HG03039 (cell line): ENCODE results near the gene ARHGAP31.
"Not testable (repeated sequence)": the region's sequence is repeated elsewhere in the genome, so short reads cannot be mapped to it uniquely, and the experiment has no call there.

Experiments
- ATAC-seq: cut with Tn5 transposase; IDR thresholded peaks from one replicate; pipeline ENCODE4 v1.9.1; 2021; ENCODE audit warnings: mild to moderate bottlenecking, moderate library complexity; ENCODE audit not compliant: unreplicated experiment

ARHGAP31 gene, protein sequence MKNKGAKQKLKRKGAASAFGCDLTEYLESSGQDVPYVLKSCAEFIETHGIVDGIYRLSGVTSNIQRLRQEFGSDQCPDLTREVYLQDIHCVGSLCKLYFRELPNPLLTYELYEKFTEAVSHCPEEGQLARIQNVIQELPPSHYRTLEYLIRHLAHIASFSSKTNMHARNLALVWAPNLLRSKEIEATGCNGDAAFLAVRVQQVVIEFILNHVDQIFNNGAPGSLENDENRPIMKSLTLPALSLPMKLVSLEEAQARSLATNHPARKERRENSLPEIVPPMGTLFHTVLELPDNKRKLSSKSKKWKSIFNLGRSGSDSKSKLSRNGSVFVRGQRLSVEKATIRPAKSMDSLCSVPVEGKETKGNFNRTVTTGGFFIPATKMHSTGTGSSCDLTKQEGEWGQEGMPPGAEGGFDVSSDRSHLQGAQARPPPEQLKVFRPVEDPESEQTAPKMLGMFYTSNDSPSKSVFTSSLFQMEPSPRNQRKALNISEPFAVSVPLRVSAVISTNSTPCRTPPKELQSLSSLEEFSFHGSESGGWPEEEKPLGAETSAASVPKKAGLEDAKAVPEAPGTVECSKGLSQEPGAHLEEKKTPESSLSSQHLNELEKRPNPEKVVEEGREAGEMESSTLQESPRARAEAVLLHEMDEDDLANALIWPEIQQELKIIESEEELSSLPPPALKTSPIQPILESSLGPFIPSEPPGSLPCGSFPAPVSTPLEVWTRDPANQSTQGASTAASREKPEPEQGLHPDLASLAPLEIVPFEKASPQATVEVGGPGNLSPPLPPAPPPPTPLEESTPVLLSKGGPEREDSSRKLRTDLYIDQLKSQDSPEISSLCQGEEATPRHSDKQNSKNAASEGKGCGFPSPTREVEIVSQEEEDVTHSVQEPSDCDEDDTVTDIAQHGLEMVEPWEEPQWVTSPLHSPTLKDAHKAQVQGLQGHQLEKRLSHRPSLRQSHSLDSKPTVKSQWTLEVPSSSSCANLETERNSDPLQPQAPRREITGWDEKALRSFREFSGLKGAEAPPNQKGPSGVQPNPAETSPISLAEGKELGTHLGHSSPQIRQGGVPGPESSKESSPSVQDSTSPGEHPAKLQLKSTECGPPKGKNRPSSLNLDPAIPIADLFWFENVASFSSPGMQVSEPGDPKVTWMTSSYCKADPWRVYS (N-terminal part only)

DNA sequence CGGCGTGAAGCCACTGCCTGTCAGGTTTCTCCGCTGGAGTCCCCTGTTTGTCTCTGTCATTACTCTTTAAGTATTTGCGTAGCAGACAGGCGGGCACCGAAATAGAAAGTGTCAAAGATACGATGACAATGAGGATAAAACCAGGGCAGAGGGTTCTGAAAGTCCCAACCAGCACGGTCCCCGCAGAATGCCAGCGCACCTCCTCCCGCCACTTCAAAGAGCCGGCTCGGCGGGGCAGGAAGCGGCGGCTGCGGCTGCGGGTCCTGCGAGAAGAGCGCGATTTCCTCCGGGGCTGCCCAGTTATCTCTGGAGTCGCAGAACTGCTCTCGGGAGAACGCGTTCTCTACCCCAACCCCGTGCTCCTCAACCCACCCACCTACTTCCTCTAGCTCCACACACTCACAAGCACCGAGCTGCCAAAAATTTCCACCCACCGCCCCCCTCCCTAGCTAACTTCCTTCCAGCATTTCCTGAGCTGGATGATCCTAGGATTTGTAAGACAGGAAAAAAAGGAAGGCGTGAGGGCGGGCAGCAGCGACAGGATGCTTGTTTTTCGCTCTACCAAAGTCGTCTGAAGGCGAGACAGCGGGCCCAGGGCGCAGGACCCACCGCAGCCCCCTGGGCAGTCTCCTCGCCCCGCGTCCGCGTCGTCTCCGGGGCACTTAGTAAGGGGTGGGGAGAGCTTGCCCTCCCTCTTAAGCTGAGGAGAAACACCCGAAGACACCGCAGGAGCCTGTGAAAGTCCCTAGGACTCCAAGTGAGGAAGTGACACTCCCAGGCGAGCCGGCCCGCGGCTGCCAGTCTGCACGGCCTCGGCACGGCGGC is at the start of gene ARHGAP31:
ARHGAP31 (plus strand) TSS at position 513 of the 825 bp plus-strand sequence. CDS start 522 bp downstream, outside the sequence.
- ATAC-seq, result peak; percentile 59

DNA sequence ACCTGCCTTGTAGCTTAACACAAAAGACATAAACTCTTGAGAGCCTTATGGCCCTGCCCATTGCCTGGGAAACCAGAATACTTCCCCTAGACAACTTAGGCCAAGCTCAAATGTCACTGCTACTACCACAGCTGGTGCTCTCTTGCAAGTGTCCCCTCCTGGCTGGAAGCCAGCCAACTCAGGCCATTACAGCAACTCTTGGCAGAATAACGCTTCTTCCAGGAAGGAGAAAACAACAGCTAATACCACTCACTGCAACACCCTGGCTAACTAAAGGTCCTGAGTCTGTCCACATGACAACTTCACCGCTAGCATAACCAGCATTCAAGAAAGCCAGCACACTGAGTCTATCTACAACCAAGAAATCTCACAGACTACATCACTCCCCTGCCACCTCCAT is 48.4 kb upstream of the ARHGAP31 start:
- no peak for ATAC-seq

DNA sequence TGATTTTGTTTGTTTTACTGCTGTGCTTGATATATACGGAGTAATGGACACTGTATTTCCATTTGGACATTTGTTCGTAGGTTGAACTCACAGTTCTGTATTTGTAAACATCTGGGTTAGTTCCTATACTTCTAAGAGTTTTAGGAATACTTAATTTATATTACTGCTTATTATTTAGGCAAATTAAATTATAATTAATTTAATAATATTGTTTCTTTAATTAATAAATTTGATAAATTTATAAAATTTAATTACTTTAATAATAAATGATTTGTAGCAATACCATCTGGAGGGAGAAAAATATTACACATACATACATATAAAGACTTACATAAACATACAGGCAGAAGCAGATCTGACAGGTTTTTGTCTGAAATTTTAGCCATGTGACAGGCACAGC is 39.0 kb upstream of the ARHGAP31 start:
- no peak for ATAC-seq

DNA sequence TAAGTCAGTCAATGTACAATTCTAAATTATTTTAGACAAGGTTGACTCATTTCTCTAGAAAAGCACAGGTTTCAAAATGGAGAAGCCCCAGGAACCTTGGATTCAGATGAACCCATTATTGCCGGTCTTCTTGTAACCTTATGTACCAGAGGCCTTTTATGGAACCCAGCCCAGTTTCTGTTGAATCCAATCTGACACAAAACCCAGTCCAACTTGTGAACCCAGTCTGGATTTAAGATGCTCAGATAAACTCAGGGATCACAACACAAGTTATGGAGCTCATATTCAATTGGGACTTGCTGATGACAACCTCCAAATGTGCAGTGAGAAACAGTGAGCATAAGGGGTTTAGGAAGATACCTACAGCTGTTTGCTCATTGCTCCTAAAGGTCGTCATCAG is 37.1 kb upstream of the ARHGAP31 start:
- ATAC-seq, result no peak

DNA sequence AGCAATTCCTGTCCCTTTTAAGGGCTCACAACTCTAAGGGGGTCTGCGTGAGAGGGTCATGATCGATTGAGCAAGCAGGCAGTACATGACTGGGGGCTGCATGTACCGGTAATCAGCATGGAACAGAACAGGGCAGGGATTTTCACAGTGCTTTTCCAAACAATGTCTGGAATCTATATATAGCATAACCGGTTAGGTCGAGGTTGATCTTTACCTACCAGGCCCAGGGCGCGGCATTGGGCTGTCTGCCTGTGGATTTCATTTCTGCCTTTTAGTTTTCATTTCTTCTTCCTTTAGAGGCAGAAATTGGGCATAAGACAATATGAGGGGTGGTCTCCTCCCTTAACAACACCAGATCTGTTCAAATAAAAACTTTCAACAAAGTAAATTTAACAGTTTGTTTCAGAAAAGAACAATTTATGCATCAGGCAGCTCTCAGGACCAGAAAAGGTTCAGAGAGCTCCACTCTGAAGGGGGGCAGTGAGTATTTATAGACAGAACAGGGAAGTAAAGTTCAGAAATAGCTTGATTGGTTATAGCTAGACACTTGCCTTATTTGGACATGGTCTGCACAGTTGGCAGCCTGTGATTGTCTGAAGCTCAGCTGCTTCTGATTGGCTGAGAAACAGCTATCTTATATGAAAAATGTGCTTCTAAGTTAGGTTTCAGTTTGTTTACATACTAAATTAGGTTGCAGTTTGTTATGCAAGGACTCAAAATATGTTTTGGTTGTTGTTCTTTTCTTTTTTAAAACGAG is 36.4 kb upstream of the ARHGAP31 start:
- peak; percentile 61 for ATAC-seq

DNA sequence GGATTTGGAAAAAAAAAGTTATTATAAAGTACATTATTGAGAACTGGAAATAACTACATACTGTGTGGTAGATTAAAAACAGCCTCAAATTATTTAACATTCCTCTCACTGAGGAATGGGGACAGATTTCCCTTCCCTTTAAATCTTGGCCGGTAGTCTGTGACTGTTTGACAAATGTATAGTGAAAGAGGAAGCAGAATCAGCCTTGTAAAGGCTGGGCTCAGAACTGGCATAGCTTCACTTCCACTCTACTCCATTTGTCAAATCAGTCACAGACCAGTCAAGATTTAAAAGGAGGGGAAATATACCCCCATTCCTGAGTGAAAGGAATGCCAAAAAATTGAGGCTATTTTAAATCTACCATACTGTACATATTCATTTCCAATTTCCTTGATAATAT is 35.3 kb upstream of the ARHGAP31 start:
- peak; percentile 81 for ATAC-seq

DNA sequence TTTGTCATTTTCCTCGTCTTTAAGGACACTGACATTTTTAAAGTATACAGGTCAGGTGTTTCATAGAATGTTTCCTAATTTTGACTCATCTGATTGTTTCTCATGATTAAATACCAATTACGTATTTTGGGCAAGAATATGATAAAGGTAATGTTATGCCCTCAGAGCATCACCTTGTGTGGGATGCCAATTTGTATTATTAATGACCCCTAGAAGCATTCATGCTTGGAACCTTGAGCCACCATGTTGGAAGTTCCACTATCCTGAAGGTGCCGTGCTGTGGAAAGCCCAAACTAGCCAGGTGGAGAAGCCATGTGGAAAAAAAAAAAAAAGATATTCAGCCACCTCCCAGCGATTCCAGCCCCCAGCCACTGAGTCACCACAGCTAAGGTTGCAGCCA is 34.4 kb upstream of the ARHGAP31 start:
- ATAC-seq, result no peak

DNA sequence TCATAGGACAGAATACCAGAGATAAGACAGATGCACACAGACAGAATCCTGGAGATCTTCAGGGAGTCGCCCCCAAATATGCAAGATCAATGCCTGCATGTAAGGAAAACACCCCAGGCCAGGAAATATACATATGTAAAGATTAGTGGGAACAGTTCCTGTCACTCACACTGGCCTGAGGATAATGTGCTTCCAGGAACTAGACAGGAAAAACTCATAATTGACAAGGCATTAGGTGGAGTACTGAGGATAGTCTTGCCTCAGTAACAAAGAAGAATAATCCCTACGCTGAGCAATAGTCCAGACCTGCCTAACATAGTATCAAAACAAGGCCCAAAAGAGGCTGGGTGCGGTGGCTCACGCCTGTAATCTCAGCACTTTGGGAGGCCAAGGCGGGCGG is 33.1 kb upstream of the ARHGAP31 start:
- ATAC-seq, result no peak

DNA sequence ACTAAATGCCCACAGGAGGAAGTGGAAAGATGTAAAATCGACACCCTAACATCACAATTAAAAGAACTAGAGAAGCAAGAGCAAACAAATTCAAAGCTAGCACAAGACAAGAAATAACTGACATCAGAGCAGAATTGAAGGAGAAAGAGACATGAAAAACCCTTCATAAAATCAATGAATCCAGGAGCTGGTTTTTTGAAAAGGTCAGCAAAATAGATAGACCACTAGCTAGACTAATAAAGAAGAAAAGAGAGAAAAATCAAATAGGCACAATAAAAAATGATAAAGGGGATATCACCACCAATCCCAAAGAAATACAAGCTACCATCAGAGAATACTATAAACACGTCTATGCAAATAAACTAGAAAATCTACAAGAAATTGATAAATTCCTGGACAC is 24.0 kb upstream of the ARHGAP31 start:
- not testable (repeated sequence) for ATAC-seq

DNA sequence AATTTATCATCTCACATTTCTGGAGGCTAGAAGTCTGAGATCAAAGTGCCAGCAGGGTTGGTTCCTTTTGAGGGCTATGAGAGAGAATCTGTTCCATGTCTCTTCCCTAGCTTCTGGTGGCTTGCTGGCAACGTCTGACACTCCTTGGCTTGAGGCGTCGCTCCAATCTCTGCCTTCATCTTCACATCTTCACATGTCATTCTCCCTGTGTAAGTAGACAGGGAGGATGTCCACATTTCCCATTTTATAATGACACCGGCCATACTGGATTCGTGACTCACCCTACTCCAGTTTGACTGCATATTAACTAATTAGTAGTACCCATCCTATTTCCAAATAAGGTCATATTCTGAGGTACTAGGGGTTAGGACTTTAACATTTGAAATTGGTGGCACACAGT is 17.5 kb upstream of the ARHGAP31 start:
- no peak for ATAC-seq

DNA sequence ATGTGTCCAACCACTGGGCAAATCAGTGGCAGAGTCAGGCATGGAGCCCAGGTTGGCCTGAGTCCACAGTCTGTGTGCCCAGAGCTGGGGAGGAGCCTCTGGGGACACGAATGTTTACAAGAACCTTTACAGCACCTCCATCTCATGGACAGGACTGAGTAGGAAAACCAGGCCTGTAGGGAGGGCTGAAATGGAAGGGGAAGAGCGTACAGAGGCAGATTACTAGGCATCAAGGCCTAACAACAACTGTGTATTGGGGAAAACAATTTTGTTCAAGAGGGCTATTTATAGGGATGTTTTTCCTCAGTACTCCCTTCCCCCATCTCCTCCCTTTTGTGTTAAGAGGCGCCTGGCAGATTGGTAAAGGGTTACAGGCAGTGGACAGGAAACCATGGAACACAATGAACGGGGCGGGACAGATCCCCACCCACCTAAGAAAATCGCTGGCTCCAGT is 15.1 kb upstream of the ARHGAP31 start:
- ATAC-seq, result no peak

DNA sequence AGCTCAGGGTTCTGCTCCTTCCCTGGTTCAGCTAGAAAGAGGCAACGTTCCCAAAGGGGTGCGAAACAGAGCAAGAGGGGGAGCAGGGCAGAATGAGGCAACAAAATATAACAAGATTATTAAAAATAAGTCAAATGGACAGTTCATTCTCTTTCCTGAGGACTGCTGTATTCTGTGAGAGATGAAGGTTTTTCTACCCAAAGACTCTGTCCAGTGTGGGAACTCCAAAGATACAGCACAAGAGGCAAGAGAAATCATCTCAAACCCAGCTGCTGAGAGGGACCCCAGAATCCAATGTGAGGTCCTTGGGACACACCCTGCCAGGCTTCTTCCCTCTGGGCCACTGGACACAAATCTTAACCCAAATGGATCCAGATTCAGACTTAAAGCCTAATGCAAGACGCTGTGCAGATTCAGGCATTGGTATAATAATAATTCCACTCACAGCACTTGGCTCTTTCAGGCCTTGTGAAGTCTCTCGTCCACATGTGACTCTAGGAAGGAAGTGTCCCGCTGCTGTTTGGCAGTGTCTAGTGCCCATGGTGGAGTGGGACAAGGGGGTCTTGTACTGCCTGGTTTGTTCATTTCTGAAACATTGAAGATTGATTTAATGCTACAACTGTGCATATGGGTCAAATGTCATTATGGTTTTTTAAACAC is 14.5 kb upstream of the ARHGAP31 start:
- ATAC-seq, result no peak

DNA sequence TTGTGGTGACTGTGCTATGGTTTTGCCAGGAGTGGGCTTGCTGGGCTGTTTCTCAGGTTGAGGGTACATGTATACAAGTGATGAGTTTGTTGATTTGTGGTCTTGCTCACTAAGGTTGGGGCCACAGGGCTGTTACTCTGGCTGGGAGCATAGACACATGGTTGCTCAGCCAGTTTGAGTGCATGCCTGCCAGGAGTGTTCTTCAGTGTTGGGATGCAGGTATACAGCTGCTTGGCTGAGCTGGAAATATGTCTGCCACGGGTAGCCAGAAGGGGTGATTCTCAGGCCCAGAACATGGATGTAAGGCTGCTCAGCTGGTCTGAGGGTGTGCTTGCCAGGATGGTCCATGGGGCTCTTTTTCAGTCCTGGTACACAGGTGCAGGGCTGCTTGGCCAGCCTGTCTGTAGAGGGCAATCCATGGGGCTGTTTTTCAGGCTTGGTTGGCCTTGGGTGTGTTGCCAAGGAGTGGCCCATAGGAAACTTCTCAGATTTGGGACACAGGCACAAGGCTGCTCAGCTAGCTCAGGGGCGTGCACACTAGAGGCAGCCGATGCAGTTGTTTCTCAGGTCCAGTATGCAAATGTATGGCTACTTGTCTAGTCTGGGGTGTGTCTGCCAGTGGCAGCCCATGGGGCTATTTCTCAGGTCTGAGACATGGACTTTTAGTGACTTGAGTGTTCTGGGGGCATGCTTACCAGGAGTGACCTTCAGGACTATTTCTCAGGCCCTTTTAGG is 5.3 kb upstream of the ARHGAP31 start:
- no peak for ATAC-seq

DNA sequence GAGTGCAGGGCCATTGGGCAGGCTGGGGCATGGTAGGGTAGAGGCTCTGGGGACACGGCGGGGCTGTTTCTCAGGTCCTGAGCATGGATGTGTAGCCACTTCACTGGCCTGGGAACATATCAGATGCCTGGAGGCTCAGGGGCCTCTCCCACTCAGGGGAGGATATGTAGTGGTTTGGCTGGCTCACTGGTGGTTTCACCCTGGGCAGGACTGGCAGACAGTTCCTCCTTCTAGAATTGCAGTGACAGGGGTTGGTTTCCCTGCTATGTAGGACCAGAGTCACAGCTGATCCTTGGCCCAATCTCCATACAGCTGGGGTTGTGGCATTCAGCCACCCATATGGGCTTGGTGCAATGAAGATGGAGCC is 4.8 kb upstream of the ARHGAP31 start:
- ATAC-seq, result no peak

DNA sequence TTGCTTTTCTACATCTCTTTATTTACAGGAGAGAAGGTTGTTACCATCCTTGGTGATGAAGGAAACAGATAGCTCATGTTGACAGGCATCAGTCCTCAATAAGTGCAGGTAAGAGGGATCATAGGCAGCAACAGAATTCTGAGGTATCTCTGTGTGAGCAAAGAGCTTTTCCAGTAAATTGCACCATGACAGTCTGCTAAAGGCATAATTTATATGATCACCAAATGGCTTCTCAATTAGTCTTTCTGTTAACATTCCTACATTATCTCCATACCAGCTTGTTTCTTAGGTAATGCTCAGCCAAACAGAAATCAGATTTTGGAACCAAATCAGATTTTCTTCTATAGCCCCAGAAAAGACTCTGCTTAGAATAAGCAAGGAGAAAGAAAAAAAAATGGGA is 3.6 kb upstream of the ARHGAP31 start:
- ATAC-seq, result no peak

DNA sequence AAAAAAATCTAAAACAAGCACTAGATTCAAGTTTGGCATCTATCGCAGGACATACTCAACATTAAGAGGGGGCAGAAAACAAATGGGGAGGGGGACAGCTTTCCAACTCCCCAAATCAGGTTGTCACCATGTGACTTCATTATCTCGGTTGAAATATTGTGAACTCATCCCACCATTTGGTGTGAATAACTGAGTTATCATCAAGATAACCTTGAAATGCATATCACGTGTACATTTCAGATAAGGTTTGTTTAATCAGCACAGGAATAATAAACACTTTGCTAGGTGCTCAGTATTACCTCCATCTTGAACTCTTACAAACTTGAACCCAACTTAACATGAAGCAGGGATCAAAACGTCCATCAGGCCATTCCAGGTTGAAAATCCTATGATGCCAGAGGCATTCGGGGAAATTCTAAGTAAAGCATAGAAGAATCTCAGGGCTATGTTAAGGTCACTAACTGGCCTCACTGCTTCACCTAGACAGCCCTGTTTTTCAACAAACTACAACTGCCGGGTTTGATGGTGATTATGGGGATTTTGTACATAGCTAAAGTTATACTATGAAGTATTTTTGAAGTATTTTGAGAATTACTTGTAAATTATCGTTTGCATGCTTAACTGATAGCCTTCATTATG is 3.0 kb upstream of the ARHGAP31 start:
- ATAC-seq, result no peak

DNA sequence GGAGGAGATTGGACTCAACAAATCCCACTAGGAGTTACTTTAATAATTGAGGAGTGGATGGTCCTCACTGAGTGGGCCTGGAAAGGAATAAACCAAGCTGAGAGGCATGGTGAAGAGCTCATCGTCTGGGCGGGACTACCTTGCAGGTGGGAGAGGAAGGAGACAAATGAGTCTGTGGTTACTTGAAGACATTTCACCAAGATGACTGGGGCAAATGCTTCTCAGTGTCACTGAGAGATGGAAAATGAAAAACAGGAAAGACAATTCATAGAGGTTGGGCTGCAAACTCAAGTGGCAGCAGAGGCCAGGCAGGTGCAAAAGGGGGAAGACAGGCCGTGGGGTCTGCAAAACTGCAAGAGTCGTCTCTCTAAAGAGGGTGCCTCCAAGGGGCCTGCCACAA is 1.5 kb upstream of the ARHGAP31 start:
- no peak for ATAC-seq
